B cell (primary cell): ENCODE results near the gene C3. TPM values are rescaled to one million over a fixed set of nuclear protein-coding genes. Genes with fewer than 3 reads are reported as not detected.
A peak's percentile ranks its signal among the peaks of the same experiment; 100 is the strongest.

Source experiments
- ATAC-seq: fragments of 200-7000 bp; cut with Tn5 transposase; one replicate; pipeline ENCODE4 v1.10.0; 2021; ENCODE audit warnings: low read depth, mild to moderate bottlenecking, moderate number of reproducible peaks, moderate library complexity
- CTCF ChIA-PET: fragments of 350-600 bp; sonication (Branson Sonifier 250); formaldehyde crosslinking; loops from one replicate; lab custom pipeline; 2021; ENCODE audit warnings: antibody characterized with exemption, inconsistent platforms; lab: Charles Lee
- POLR2A ChIA-PET: fragments of 350-600 bp; sonication (Branson Sonifier 250); formaldehyde crosslinking; loops from one replicate; lab custom pipeline; 2021; ENCODE audit warnings: antibody characterized with exemption; lab: Charles Lee
- DNase-seq: peaks from one replicate; pipeline ENCODE4 v3.0.0; 2013
- H2AFZ ChIP-seq: 2 replicates; pipeline ENCODE4 v1.6.1; 2012; ENCODE audit warnings: mild to moderate bottlenecking, low read depth, low read length; ENCODE audit not compliant: insufficient read depth, poor library complexity, severe bottlenecking
- H3K27ac ChIP-seq, 2 donors: 1 replicate in 1 of 2; 2 replicates in 1 of 2; pipeline ENCODE4 v1.5.1; 2012 to 2013; ENCODE audit warnings: low read length in 2 of 2, mild to moderate bottlenecking in 2 of 2, moderate library complexity in 1 of 2
- H3K27me3 ChIP-seq, 4 experiments: fragments of 200-600 bp in 1 of 4; sonication (generic) in 1 of 4; replicated peaks in 1 of 4; 1 replicate in 2 of 4; 2 replicates in 2 of 4; pipeline versions ENCODE4 v1.6.1 to v1.7.0; 2013 to 2016; ENCODE audit warnings: low read length in 3 of 4, mild to moderate bottlenecking in 2 of 4, mixed read lengths in 1 of 4, moderate library complexity in 1 of 4; ENCODE audit not compliant: insufficient read depth in 4 of 4, control insufficient read depth in 3 of 4; ENCODE audit errors: control extremely low read depth in 1 of 4
- H3K36me3 ChIP-seq, 2 experiments: replicated peaks in 1 of 2; 1 replicate in 1 of 2; 2 replicates in 1 of 2; pipeline versions ENCODE4 v1.6.1 to v1.7.1; 2013; ENCODE audit warnings: low read length in 1 of 2; ENCODE audit not compliant: insufficient read depth in 2 of 2, control insufficient read depth in 1 of 2; ENCODE audit errors: control extremely low read depth in 1 of 2, extremely low read depth in 1 of 2
- H3K4me1 ChIP-seq, 2 donors: fragments of 200-600 bp in 1 of 2; sonication (generic) in 1 of 2; 1 replicate in 1 of 2; 2 replicates in 1 of 2; pipeline versions ENCODE4 v1.5.1 to v1.6.1; 2013 to 2017; ENCODE audit warnings: low read length in 2 of 2; ENCODE audit not compliant: control insufficient read depth in 2 of 2, insufficient read depth in 2 of 2
- H3K4me2 ChIP-seq: replicated peaks from 2 replicates; pipeline ENCODE3; 2012; ENCODE audit warnings: mild to moderate bottlenecking, low read depth, low read length; ENCODE audit not compliant: poor library complexity, severe bottlenecking
- H3K4me3 ChIP-seq, 5 experiments: fragments of 200-600 bp in 1 of 5; sonication (generic) in 1 of 5; 1 replicate in 3 of 5; 2 replicates in 2 of 5; pipeline versions ENCODE4 v1.5.1 to v1.7.0; 2011 to 2016; ENCODE audit warnings: low read length in 4 of 5, mild to moderate bottlenecking in 4 of 5, low read depth in 2 of 5, control low read depth in 1 of 5, moderate library complexity in 1 of 5; ENCODE audit not compliant: insufficient read depth in 1 of 5; ENCODE audit errors: control extremely low read depth in 1 of 5, extremely low read depth in 1 of 5
- H3K79me2 ChIP-seq: fragments of 200-600 bp; sonication (generic); one replicate; pipeline ENCODE4 v1.6.0; 2016; ENCODE audit warnings: low read length; ENCODE audit not compliant: control insufficient read depth, insufficient read depth
- H3K9ac ChIP-seq: fragments of 200-600 bp; sonication (generic); 2 replicates; pipeline ENCODE4 v1.6.1; 2017; ENCODE audit warnings: mild to moderate bottlenecking, low read length, moderate library complexity
- H3K9me3 ChIP-seq, 3 donors: one replicate each; pipeline versions ENCODE4 v1.6.1 to v1.7.1; 2013; ENCODE audit warnings: low read length in 2 of 3; ENCODE audit not compliant: control insufficient read depth in 2 of 3, insufficient read depth in 1 of 3; ENCODE audit errors: control extremely low read depth in 1 of 3
- H4K20me1 ChIP-seq: 2 replicates; pipeline ENCODE4 v1.6.0; 2012; ENCODE audit warnings: mild to moderate bottlenecking, low read length; ENCODE audit not compliant: insufficient read depth, control insufficient read depth, poor library complexity, severe bottlenecking
- H3K27ac Mint-ChIP-seq: one replicate; pipeline ENCODE4 v1.8.0; 2021; ENCODE audit warnings: mixed read lengths
- H3K27me3 Mint-ChIP-seq: one replicate; pipeline ENCODE4 v1.8.0; 2021; ENCODE audit warnings: mixed read lengths
- H3K4me1 Mint-ChIP-seq: one replicate; pipeline ENCODE4 v1.8.0; 2021; ENCODE audit warnings: mixed read lengths
- H3K4me3 Mint-ChIP-seq: one replicate; pipeline ENCODE4 v1.8.0; 2021; ENCODE audit warnings: mixed read lengths
- H3K9me3 Mint-ChIP-seq: one replicate; pipeline ENCODE4 v1.8.0; 2022; ENCODE audit warnings: mixed read lengths; ENCODE audit not compliant: insufficient read depth
- CTCF ChIP-seq: fragments of 200-600 bp; IDR thresholded peaks from one replicate; pipeline ENCODE4 v1.8.0; 2022; ENCODE audit warnings: antibody characterized with exemption, mild to moderate bottlenecking
- EZH2 ChIP-seq: IDR thresholded peaks from 2 replicates; pipeline ENCODE4 v1.6.1; 2012; ENCODE audit warnings: borderline replicate concordance, low read depth, mild to moderate bottlenecking, moderate library complexity, low read length; ENCODE audit not compliant: insufficient read depth, poor library complexity, severe bottlenecking
- WGBS: methylation state at CpG from one replicate; pipeline ENCODE4 v1.1.5; 2013; ENCODE audit warnings: missing lambda C conversion rate; ENCODE audit not compliant: insufficient coverage; 5-methylcytosine and 5-hydroxymethylcytosine counted together
- intact Hi-C: fragments of 100-400 bp; cut with micrococcal nuclease; formaldehyde crosslinking; loops from one replicate; pipeline ENCODE4 v1.10.0; 2022
- polyA plus RNA-seq: library from polyadenylated mRNA; depleted of rRNA; stranded (reverse); fragments of >200 nt; gene quantifications from 2 replicates; pipeline ENCODE4 v1.2.3, GENCODE V29; 2012
- total RNA-seq, 2 donors: library from RNA; stranded (reverse); fragments of 120-200 nt in 1 of 2; gene quantifications; 1 replicate in 1 of 2; 2 replicates in 1 of 2; pipeline versions ENCODE4 v1.2.3 to v1.2.4, GENCODE V29; 2013 to 2022

The C3 gene
- total and polyA plus RNA-seq, 2 donors (not counting 1 experiment from before 2014, with no cell fraction given): 0.01 to 0.47 TPM

- peak within 1 kb of the TSS; percentile 90 to 98 for H3K27ac ChIP-seq
- Mint-ChIP-seq H3K9me3 (no peaks in the 10 kb centered on the region), H3K27me3 (no peaks in the 10 kb centered on the region), H3K4me1 (peaks cover 39% of the 10 kb centered on the region), H3K4me3 (peak within 1 kb of the TSS; percentile 94), H3K27ac (peak within 1 kb of the TSS; percentile 99)
- H3K27me3 ChIP-seq: no peaks in the 10 kb centered on the region
- peak; percentile 73 for ATAC-seq
- peak within 1 kb of the TSS; percentile 80 for H2AFZ ChIP-seq
- POLR2A ChIA-PET: interaction anchor here (0.6 to 4.5 kb wide), 11 partner anchors 11 to 1748 kb away, joined by 3 to 17 read pairs (median 4); partner anchors contain the start of genes SH2D3A and VAV1
- H4K20me1 ChIP-seq: no peaks in the 10 kb centered on the region
- H3K9me3 ChIP-seq: no peaks in the 10 kb centered on the region
- 0% methylated on average over 53 of the region's 55 CpGs for whole genome bisulfite sequencing
- CTCF ChIA-PET: interaction anchor here (0.5 to 5.3 kb wide), 14 partner anchors 15 to 519 kb away, joined by 3 to 118 read pairs (median 8); partner anchors contain the start of genes SH2D3A and VAV1
- H3K4me2 ChIP-seq: peak within 1 kb of the TSS; percentile 95
- H3K9ac ChIP-seq: peak within 1 kb of the TSS; percentile 88
- peaks cover 10% of the 10 kb centered on the region for H3K79me2 ChIP-seq
- TF ChIP-seq EZH2 (no peak), CTCF (no peak)
- H3K4me1 ChIP-seq: peaks cover 39 to 51% of the 10 kb centered on the region in 2 donors
- peak within 1 kb of the TSS; percentile 69 to 89 (median 88) for H3K4me3 ChIP-seq
- peaks cover 0 to 5% of the 10 kb centered on the region in 2 experiments for H3K36me3 ChIP-seq
- intact Hi-C loops: loop anchor here (1.0 to 5.0 kb wide), 8 partner anchors 30 to 539 kb away; partner anchors contain the start of genes CD70, CLPP and SH2D3A
- DNase-seq: peak; percentile 99
Measured at GRCh38 chr19:6737284-6737872, 16.9 kb upstream of the C3 start, which contains the start of gene GPR108. Gene GPR108 (minus strand): TSS chr19:6737580. CDS start chr19:6737576, 4 bp downstream.

- Histone ChIP-seq H3K4me1 (peaks cover 39 to 51% of the 10 kb centered on the region in 2 donors), H4K20me1 (no peaks in the 10 kb centered on the region), H3K4me2 (peak overlapping the region; percentile 95), H3K27me3 (no peaks in the 10 kb centered on the region), H2AFZ (peak overlapping the region; percentile 80), H3K4me3 (peak overlapping the region; percentile 69 to 89 (median 88)), H3K27ac (peak overlapping the region; percentile 90 to 98), H3K9ac (peak overlapping the region; percentile 88), H3K79me2 (peaks cover 12% of the 10 kb centered on the region), H3K36me3 (peaks cover 0 to 8% of the 10 kb centered on the region in 2 experiments), H3K9me3 (no peaks in the 10 kb centered on the region)
- no peak for ATAC-seq
- Mint-ChIP-seq H3K9me3 (no peaks in the 10 kb centered on the region), H3K4me3 (peak overlapping the region; percentile 94), H3K27ac (peak overlapping the region; percentile 93), H3K4me1 (peaks cover 39% of the 10 kb centered on the region), H3K27me3 (no peaks in the 10 kb centered on the region)
- no peak for DNase-seq
- peak; percentile 36 for TF ChIP-seq CTCF
- no peak for TF ChIP-seq EZH2
- intact Hi-C loops: loop anchor here (1.0 to 5.0 kb wide), 11 partner anchors 15 to 538 kb away; partner anchors contain the start of genes CD70, CLPP and SH2D3A
- 0% methylated on average over 14 of the region's 16 CpGs for WGBS
- CTCF ChIA-PET: interaction anchor here (0.6 to 5.3 kb wide), 19 partner anchors 8 to 1699 kb away, joined by 3 to 118 read pairs (median 8); partner anchors contain the start of genes ADGRE1, SH2D3A and VAV1
- POLR2A ChIA-PET: interaction anchor here (1.0 to 4.5 kb wide), 6 partner anchors 11 to 220 kb away, joined by 3 to 19 read pairs (median 8); partner anchors contain the start of gene VAV1
Measured at GRCh38 chr19:6736917-6737283, 16.4 kb upstream of the C3 start.
